Stimulated activated CD8-positive, alpha-beta memory T cell treated with anti-CD3 and anti-CD28 coated beads, Interleukin-4, amount 100 ng/mL, for 4 hours (primary cell): ENCODE data around the gene PLD3.

Experiments
- DNase-seq, 2 donors: peaks; one replicate each; pipeline ENCODE4 v3.0.0-alpha.2; 2020; ENCODE audit warnings: low read depth in 2 of 2, low spot score in 1 of 2

The PLD3 gene

DNA sequence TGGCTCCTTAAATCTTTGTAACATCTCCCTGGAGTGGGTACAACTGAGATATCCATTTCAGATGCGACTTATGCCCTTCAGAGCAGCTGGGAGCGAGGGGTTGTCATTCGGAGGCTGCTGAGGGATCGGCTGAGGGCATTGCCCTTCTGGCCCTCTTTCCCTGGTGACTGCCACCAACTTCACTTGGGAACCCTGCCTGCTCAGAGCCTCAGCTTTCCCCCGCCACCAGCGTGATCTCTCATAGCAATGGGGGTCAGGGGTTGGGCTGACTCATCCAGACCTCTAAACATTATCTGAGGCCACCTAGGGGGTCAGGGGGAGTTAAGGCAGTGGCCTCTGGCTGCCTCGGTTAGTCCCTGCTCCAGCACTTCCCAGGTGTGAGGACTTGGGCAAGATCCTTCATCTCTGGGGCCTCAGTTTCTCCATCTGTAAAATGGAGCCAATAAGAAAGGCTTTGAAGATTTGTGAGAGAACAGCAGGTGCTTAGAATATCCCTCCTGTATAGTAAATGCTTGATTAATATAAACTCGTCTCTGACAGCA is 63.5 kb downstream of the PLD3 start:
- DNase-seq = no peak

DNA sequence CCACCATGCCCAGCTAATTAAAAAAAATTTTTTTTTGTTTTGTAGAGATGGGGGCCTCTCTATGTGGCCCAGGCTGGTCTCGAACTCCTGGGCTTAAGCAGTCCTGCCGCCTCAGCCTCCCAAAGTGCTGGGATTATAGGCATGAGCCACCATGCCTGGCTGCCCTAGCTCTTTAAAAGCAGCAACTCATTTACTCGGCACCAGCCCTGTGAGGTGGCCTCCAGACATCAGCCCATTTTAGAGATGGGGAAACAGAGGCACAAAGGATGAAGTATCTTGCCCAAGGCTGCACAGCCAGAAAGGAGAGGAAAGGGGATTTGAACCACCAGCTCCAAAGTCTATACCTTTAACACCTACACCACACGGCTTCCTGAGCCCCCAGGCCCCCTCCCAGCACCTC is 64.4 kb downstream of the PLD3 start:
- DNase-seq = no peak

DNA sequence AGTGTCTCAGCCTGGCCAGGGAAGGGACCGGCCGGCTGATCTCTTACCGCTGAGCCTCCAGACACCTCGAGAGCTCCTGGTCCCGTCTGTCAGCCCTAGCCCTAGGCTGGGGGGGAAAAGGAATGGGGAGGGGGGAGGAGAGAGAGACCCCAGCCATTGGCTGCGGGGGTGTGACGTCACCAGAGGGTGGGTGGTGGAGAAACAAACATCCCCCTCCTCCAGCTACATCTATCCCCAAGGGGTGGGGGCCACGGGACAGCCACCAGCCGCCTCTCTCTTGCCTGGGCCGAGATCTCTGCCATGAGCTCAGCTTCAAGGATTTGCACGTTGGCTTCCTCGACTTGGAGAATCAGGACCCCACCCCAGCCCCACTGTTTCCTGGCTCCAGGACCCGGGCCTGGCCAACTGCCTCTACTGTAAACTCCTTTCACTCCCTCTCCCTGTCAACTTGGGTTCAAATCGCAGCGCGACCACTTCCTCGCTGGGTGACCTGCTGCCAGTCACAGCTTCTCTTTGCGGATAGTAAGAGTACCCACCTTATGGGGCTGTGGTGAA is 64.9 kb downstream of the PLD3 start, which contains the start of gene PRX:
TSS of gene PRX (minus strand) at position 88 of the 555 bp plus-strand sequence. CDS start 5,446 bp downstream, outside the sequence.
- no peak for DNase-seq

DNA sequence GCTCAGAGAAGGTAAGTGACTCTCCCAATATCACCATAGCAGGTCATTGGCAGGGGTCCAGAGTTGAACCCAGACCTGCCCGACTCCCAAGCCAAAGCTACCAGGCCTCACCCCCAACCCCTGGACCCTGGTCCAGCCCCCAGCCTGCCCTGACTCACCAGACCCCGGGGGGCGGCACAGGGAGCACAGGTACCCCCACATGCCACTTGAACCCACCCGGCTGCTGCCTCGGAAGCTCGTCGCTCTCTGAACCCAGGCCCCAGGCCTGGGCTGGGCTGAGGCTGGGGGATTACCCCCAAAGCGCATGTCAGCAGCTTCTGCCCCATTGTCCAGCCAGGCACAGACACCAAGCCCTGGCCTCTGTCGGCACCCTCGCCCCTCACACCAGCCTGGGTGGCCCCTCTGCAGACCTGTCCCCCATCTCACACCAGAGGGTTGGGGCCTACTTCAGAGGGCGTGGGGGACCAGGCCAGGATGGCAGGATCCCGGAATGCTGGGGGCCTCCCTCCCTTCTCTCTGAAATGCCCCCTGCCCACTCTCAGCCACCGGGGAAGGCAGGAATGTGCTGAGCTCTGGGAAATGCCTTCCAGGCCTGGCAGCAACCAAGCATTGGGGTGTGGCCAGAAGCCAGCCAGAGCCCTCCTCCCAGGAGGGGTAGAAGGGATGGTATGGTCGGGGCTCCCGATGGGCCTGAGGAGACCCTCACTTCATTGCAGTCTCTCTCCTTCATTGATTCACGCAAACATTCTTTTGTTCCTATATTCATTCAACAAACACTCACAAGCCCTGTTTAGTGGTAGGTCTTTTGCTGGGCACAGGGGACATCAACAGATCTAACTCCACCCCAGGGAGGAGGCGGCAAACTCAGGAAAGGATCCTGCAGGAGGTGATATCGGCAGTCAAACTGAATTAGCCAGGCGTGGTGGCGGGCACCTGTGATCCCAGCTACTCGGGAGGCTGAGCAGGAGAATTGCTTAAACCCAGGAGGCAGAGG is 66.3 kb downstream of the PLD3 start:
- DNase-seq = no peak

DNA sequence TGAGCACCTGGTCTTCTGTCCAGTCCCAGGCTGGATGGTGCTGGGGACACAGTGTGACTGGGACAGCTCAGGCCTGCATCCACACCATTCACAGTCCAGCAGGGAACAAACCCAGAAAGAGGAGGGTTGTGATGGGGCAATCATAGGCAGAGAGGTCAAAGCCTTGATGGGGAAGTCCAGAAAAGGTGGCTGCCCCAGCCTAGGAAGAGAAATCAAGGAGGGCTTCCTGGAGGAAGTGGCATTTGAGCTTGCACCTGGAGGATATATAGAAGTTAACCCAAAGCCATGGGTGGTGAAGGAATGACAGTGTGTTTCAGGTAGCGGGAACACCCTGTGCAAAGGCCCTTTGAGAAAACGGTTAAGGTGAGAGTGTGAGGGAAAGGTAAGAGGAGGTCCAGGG is 67.3 kb downstream of the PLD3 start:
- DNase-seq = no peak

DNA sequence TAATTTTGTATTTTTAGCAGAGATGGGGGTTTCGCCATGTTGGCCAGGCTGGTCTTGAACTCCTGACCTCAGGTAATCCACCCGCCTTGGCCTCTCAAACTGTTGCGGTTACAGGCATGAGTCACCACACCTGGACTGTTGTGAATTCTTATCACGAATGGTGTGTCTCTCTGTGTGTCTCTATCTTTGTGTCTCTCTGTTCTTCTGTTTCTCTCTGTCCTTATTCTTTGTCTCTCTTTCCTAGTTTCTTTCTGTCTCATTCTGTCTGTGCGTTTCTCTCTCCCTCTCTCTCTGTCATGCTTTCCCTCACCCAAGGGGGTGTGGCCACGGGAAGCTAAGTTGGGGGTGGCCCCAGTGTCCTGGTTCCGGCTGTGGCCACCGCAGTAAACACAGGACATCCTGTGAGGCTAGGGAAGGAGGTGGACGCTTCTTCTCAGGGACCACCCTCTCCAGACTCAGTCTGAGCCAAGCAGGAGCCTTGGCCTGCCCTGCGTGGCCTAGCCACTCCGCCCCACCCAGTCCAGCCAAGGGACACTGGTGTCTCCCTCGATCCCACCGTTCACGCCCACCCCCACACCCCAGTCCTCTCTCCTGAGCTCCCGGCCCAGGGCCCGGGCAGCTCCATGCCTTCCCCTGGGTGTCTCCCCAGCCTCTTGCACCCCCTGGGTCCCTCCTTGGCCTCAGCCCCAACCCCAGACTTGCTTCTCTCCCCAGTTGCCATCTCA is 68.6 kb downstream of the PLD3 start:
- DNase-seq = no peak

DNA sequence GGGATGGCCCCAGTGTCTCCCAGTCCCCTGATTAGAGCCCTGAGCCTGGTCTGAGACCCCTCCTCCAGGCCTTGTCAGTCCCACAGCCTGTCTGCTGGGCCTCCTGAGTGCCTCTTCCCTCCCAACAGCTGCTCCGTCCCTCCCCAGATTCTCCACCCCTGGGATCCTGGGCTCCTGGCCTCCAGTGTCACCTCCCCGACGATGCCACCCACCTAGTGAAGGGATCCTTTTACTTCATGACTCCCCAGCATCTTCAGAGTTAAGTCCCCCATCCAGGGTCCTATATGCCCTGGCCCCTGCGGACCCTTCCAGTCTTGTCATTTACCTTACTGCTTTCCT is 69.1 kb downstream of the PLD3 start:
- DNase-seq = no peak

DNA sequence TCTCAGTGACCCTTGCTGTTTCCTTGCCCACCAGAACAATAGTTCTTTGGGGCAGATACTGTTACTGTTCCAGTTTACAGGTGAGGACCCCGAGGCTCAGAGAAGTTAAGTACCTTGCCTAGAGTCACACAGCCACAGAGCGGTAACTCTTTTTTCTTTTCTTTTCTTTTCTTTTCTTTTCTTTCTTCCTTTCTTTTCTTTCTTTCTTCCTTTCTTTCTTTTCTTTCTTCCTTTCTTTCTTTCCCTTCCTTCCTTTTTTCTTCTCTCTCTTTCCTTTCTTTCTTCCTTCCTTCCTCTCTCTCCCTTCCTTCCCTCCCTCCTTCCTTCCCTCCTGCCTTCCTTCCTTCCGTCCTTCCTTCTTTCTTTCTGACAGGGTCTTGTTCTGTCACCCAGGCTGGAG is 69.5 kb downstream of the PLD3 start:
- no peak for DNase-seq

DNA sequence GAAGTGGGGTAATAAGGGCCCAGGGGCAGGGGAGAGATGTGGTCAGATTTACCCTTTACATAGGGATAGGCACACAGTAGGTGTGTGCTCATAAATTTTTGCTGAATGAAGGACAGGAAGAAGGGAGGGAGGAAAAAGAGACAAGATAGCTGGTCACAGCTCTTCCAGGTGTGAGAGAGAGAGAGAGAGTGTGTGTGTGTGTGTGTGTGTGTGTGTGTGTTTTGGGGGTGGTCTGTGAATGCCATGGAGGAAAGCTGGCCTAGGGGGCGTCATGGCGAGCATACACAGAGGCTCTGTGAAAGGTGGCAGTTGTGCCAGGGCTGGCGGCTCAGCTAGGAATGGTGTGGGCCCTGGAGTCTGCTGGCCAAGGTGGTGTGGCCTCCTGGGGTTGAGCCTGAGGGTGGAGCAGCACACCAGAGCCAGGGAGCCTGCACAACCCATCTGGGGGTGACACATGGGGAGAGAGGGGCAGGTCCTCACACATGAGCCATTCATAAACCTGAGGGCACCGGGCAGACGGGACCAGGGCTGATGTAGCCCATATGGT is 70.6 kb downstream of the PLD3 start:
- no peak for DNase-seq

DNA sequence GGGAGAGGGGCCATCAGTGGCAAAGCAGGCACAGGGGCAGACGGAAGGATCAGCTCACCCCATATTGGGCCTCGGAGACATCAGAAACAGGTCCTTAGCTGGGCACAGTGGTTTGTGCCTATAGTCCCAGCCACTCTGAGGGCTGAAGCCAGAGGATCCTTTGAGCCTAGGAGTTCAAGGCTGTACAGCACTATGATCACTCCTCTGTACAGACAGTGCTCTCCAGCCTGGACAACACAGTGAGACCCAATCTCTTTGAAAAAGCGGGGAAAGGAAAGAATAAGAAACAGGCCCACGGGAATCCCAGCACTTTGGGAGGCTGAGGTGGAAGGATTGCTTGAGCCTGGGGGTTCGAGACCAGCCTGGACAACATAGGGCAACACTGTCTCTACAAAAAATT is 71.3 kb downstream of the PLD3 start:
- DNase-seq = no peak

DNA sequence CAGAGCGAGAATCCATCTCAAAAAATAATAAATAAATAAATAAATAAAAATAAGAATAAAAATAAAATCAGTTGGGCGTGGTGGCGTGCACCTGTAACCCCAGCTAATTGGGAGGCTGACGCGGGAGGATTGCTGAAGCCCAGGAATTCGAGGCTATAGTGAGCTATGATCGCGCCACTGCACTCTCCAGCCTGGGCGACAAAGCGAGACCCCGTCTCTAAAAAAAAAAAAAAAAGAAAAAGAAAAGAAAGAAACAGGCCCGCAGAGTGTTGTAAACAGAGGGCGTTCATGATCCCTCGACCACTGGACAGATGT is 71.9 kb downstream of the PLD3 start:
- no peak for DNase-seq

DNA sequence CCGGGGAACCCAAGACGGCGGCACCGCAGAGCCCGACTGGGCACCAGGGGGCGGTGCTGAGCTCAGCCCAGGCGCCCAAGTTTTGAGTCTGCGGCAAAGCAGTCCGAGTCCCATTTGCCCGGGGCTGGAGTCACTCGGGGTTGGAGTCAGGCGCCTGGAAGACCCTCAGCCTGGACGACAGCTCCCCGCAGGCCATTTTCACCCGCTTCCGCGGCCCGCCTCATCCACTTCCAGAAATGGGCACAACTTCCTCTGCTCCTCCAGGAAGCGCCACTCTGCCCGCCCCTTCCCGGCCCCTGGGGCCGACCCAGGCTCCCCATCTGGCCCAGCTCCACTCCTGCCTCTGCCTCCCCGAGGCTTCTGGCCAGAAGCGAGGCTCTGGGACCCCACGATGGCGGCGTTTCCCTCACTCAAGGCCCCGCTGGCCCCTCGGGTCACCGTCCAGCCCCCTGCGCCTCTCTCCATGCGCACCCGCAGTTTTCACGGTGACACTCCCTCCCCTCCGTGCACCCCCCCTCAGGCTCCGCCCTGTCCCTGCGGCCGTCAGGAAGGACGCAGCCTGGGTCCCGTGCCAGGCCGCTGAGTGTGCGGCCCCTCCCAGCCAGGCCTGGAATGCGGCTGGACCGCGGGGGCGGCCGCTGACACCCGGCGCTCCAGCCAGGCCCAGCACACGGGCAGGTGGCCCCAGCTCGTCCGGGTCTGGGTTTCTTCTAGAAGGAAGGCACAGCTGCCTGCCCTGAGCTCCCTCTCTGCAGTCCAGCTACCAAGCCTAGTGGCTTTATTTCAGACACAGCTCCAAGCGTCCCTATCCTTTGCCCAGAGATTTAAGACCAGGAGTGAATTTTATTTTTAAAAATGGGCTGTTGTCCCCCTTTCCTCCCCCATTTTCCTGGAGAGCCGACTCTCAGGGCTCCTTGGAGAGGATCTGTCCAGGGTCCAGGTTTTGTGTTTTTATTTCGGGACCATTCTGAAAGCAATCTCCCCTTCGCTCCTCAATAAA is 72.6 kb downstream of the PLD3 start:
- peak; percentile 30 to 40 for DNase-seq

DNA sequence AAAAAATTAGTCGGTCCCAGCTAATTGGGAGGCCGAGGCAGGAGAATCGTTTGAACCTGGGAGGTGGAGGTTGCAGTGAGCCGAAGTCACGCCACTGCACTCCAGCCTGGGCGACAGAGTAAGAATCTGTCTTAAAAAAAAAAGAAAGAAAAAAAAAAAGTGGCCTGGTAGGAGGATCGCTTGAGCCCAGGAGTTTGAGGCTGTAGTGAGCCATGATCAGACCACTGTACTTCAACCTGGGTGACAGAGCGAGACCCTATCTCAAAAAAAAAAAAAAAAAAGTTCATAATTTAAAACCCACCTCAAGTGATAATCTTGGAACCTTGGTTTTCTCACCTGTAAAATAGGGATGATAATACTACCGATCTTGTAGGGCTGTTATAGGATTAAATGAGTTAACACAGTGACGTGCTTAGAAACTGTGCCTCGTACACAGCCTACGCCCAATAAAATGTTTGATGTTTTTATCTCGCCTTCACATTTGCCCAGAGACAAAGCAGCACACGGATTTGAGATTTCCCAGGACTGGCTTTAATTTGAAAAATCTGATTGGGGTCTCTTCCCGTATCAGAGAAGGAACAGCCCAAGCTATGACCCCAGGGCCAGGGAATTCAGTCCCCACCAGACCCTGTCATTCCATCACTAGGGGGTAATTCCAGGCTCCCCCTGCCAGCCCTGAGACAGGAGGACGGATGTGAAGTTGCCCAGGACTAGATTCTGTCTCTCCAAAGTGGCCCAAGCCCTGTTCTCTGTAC is 73.7 kb downstream of the PLD3 start:
- DNase-seq = no peak

DNA sequence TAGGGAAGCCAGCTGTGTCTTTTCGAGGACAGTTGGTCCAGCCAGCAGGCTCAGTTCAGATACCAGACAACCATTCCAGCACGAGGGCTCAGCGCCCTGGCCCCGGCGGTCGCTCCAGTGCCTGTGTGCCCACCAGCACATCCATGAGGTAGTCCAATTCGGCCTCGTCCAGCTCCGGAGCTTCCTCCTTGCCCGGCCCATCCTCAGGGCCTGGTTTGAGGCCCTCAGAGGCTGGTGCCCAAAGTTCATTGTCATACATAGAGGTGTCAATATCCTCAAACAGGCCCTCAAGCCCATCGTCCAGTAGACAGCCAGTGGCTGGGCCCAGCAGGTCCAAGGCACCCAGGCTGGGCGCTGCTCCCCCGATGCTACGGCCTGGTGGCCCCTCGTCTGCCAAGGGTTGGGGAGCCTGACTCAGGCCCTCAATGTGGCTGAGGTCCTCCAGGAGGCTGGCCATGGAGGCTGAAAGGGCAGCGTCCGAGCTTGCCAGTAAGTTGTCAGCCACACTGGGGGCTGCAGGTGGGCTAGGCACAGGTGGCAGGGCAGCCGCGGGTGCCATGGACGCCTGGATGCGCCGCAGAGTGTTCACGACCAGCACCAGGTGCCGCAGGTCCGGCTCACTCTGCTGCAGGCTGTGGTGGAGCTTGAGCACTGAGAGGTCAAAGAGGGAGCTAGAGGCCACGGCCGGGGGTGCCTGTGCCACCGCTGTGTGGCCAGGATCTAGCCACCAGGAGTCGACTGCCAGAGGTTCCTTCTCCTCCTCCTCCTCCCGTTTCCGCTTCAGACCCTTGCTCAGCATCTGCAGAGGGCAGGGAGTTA is 74.5 kb downstream of the PLD3 start:
- DNase-seq = no peak

DNA sequence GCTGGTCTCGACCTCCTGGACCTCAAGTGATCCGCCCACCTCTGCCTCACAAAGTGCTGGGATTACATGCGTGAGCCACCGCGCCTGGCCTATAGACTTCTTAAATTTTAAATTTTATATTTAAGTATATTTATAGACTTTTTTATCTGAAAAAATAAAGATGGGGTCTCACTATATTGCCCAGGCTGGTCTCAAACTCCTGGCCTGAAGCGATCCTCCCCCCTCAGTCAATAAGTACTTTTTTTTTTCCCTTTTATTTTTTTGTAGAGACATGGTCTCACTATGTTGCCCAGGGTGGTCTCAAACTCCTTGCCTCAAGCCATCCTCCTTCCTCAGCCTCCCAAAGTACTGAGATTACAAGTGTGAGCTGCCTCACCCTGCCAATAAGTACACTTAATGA is 75.4 kb downstream of the PLD3 start:
- no peak for DNase-seq

DNA sequence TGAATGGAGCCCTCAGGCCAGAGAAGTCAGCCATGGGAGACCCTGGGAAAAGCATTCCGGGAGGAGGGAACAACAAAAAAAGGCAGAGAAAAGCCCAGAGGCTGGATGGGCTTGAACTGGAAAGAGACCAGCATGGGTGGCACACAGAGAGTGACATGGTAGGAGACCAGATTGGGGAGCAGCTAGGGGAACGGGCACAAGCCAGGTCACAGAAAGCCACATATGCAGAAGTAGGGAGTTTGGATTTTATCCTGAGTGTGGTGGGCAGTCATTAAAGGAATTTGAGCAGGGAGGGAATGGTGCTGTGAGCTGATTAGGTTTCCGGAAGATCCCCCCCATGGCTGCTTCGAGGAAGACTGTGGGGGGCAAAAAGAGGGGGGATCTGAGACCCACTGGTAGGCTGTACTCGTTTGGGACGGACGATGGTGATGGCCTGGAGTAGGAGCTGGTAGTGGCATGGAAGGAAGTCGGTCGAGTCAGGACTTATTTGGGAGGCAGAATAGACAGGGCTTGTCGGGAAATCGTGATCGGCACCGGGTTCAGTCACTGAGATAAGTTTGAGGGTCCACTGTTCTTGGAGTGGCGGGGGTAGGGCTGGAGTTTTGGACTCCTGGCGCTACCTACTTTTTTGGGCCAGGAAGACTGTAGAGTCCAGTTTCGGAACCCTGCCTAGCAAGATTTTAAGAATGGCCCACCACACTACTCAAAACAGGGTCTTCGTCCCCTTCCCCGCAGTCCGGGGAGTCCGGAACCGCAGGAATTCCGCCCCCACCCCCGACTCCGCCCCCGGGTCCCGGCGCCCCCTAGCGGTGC is 76.3 kb downstream of the PLD3 start:
- DNase-seq = no peak

DNA sequence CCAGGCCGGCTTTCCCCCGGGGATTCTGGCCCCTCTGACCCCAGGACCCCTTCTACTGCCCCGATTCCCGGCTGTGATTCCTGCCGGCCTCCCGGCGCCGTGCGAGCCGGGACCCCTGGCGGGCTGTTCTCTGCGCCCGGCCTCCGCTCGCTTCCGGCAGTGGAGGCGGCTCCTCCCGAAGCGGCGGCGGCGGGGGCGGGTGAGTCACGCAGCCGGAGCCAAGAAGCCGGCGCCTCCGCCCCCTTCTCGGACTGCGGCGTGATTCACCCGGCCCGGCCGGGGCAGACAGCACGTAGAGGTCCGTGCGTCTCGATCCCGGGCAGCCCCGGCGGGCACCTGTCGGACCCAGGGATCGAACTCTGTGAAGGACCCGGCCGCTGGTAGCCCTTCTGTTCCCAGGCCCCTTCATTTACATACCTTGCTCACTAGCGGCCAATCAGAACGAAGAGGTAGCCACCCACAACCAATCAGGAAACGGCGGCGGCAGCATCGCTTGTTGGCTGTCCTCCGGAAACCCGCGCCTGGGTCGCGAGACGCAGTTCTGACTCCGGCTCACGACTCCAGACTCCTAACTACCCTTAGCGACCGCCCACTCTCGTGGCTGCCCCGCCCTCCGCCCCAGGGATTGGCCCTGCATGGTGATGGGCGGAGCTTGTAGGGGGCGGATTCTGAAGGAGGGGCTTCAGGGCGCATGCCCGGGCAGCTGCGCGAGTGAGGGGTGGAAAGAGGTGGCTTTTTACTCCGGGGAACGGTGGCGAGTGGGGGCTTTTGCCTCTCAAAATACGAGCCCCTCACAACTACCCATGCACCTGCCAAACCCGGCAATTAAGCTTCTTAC is 77.2 kb downstream of the PLD3 start, which contains the start of gene SERTAD1:
TSS of gene SERTAD1 (minus strand) at position 543 of the 838 bp plus-strand sequence. CDS start 2,446 bp downstream, outside the sequence.
- DNase-seq = peak; percentile 100
